GM23248 (cell line): Measurements from ENCODE around the gene NEK11. TPM values are rescaled to one million over a fixed set of nuclear protein-coding genes. Genes with fewer than 3 reads are reported as not detected.

Experiments
- DNase-seq: peaks from one replicate; pipeline ENCODE4 v3.0.0-alpha.2; 2015
- H2AFZ ChIP-seq: fragments of 200-600 bp; sonication (generic); 2 replicates; pipeline ENCODE4 v1.6.1; 2016; ENCODE audit warnings: antibody characterized with exemption
- H3F3A ChIP-seq: fragments of 200-600 bp; sonication (generic); 2 replicates; pipeline ENCODE4 v1.6.1; 2016; ENCODE audit warnings: mild to moderate bottlenecking, antibody characterized with exemption, mixed run types; ENCODE audit not compliant: insufficient read depth
- H3K27ac ChIP-seq: fragments of 200-600 bp; sonication (generic); 2 replicates; pipeline ENCODE4 v1.5.1; 2016; ENCODE audit warnings: mild to moderate bottlenecking
- H3K27me3 ChIP-seq: fragments of 200-600 bp; sonication (generic); replicated peaks from 2 replicates; pipeline ENCODE4 v1.6.1; 2016; ENCODE audit warnings: mild to moderate bottlenecking; ENCODE audit not compliant: insufficient read depth
- H3K36me3 ChIP-seq: fragments of 200-600 bp; sonication (generic); 2 replicates; pipeline ENCODE4 v1.6.1; 2016; ENCODE audit warnings: low read depth, mild to moderate bottlenecking
- H3K4me1 ChIP-seq: fragments of 200-600 bp; sonication (generic); 2 replicates; pipeline ENCODE4 v1.6.1; 2016; ENCODE audit warnings: mild to moderate bottlenecking; ENCODE audit not compliant: insufficient read depth
- H3K4me2 ChIP-seq: fragments of 200-600 bp; sonication (generic); one replicate; pipeline ENCODE4 v1.6.1; 2016; ENCODE audit warnings: mild to moderate bottlenecking; ENCODE audit not compliant: unreplicated experiment
- H3K4me3 ChIP-seq: fragments of 200-600 bp; sonication (generic); 2 replicates; pipeline ENCODE4 v1.5.1; 2016; ENCODE audit warnings: mild to moderate bottlenecking
- H3K79me2 ChIP-seq: fragments of 200-600 bp; sonication (generic); 2 replicates; pipeline ENCODE4 v1.6.1; 2016; ENCODE audit warnings: mild to moderate bottlenecking; ENCODE audit not compliant: insufficient read depth
- H3K9ac ChIP-seq: fragments of 200-600 bp; sonication (generic); 2 replicates; pipeline ENCODE4 v1.6.1; 2016; ENCODE audit warnings: mild to moderate bottlenecking
- H3K9me2 ChIP-seq: fragments of 200-600 bp; sonication (generic); 2 replicates; pipeline ENCODE4 v1.6.1; 2016; ENCODE audit warnings: mixed run types, mild to moderate bottlenecking, moderate library complexity; ENCODE audit not compliant: insufficient read depth
- H3K9me3 ChIP-seq: fragments of 200-600 bp; sonication (generic); one replicate; pipeline ENCODE4 v1.6.1; 2017; ENCODE audit warnings: low read depth
- H4K20me1 ChIP-seq: fragments of 200-600 bp; sonication (generic); 2 replicates; pipeline ENCODE4 v1.6.0; 2016; ENCODE audit not compliant: insufficient read depth
- EZH2 ChIP-seq: fragments of 200-600 bp; sonication (generic); IDR thresholded peaks from 2 replicates; pipeline ENCODE4 v1.6.1; 2018; ENCODE audit warnings: antibody characterized with exemption, mild to moderate bottlenecking; ENCODE audit not compliant: insufficient read depth, poor library complexity, severe bottlenecking
- EZH2phosphoT487 ChIP-seq: fragments of 200-600 bp; sonication (generic); IDR thresholded peaks from 2 replicates; pipeline ENCODE4 v1.6.1; 2018; ENCODE audit warnings: antibody characterized with exemption, moderate library complexity, mild to moderate bottlenecking, low read depth; ENCODE audit not compliant: insufficient read depth
- WGBS, 2 experiments: methylation state at CpG; one replicate each; pipeline ENCODE4 v1.1.6; 2015 to 2017; ENCODE audit warnings: low lambda C conversion rate in 2 of 2, low coverage in 1 of 2; ENCODE audit errors: missing lambda C conversion rate in 2 of 2; 5-methylcytosine and 5-hydroxymethylcytosine counted together
- in situ Hi-C: fragments of 300-500 bp; cut with MboI; formaldehyde crosslinking; loops from 2 replicates; pipeline ENCODE4 v1.15.0; 2020
- polyA plus RNA-seq: library from polyadenylated mRNA; unstranded; fragments of >200 nt; fragmentation: Nextera tagmentation; extraction: Ambion mirVana; gene quantifications from 2 replicates; pipeline ENCODE4 v1.2.1, GENCODE V29; 2016
- total RNA-seq: library from RNA; depleted of rRNA; stranded (reverse); fragments of >200 nt; shearing (Covaris generic); gene quantifications from 2 replicates; pipeline ENCODE4 v1.2.3, GENCODE V29; 2014

Gene NEK11
- total and polyA plus RNA-seq, 2 experiments from 2014 or later: 7.6 to 18.5 TPM

DNA sequence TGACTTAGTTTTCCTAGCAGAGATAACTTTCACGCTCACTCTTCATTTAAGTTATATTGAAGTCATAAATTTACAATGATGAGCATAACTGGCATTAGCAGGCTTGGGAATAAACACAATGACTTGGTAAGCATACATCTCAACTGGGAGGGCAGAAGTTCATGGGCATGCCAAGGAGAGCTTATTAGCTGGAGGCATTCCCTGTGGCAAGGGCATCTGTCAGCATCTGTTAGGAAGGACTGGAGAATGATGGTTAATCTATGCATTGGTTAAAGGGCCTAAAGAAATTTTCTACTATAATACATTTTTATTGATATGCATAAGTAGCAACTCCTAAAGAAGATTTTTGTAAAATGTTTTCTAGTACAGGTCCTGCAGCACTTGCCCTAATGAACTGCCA is 52.4 kb downstream of the NEK11 start:
- Histone ChIP-seq H3K9me2 (no peaks in the 10 kb centered on the region), H4K20me1 (no peaks in the 10 kb centered on the region), H3K27me3 (no peaks in the 10 kb centered on the region), H3K9ac (no peak overlapping the region), H3K4me1 (no peaks in the 10 kb centered on the region), H3K4me3 (no peak overlapping the region), H3K4me2 (no peak overlapping the region), H3K79me2 (no peaks in the 10 kb centered on the region), H2AFZ (no peak overlapping the region), H3F3A (no peaks in the 10 kb centered on the region), H3K27ac (no peak overlapping the region), H3K9me3 (no peaks in the 10 kb centered on the region), H3K36me3 (no peaks in the 10 kb centered on the region)
- in situ Hi-C loops: no loop called here
- DNase-seq: no peak
- TF ChIP-seq EZH2 (no peak), EZH2phosphoT487 (no peak)
- 94 to 98% methylated on average over 1 of the region's 1 CpG for WGBS, 2 experiments

DNA sequence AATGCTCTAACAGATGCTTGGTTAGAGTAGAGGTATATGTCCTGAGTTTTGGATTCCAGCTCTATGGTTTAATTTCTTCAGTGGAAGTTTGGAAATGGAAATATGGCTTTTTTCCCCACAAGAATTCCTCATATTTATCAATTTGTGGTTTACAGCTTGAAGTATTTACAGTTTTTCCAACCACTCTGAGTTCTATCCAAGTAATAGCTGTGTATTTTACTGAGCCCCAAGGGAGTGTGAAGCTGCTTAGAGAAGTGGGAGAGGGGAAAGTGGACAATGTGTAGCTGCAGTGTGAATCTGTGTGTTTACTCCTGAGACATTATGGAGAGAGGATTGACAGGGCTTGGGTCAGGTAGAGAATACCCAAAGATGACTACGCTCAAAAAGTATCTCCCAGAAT is 54.5 kb downstream of the NEK11 start:
- DNase-seq: no peak
- TF ChIP-seq EZH2: no peak
- TF ChIP-seq EZH2phosphoT487: no peak
- no peak overlapping the region for H3K4me3 ChIP-seq
- no peaks in the 10 kb centered on the region for H3K9me2 ChIP-seq
- H3K27ac ChIP-seq: no peak overlapping the region
- no peaks in the 10 kb centered on the region for H3K9me3 ChIP-seq
- WGBS, 2 experiments: 92 to 100% methylated on average over 1 of the region's 1 CpG
- no peaks in the 10 kb centered on the region for H3K4me1 ChIP-seq
- H3K9ac ChIP-seq: no peak overlapping the region
- H3K4me2 ChIP-seq: no peak overlapping the region
- H4K20me1 ChIP-seq: no peaks in the 10 kb centered on the region
- no peaks in the 10 kb centered on the region for H3K79me2 ChIP-seq
- in situ Hi-C loops: no loop called here
- no peak overlapping the region for H2AFZ ChIP-seq
- no peaks in the 10 kb centered on the region for H3K27me3 ChIP-seq
- H3F3A ChIP-seq: no peaks in the 10 kb centered on the region
- H3K36me3 ChIP-seq: no peaks in the 10 kb centered on the region

- Histone ChIP-seq H3K36me3 (no peaks in the 10 kb centered on the region), H3K9me3 (no peaks in the 10 kb centered on the region), H4K20me1 (no peaks in the 10 kb centered on the region), H3F3A (no peaks in the 10 kb centered on the region), H3K4me3 (no peak overlapping the region), H3K27me3 (no peaks in the 10 kb centered on the region), H3K4me2 (no peak overlapping the region), H3K79me2 (no peaks in the 10 kb centered on the region), H2AFZ (no peak overlapping the region), H3K27ac (no peak overlapping the region), H3K9ac (no peak overlapping the region), H3K4me1 (no peaks in the 10 kb centered on the region), H3K9me2 (no peaks in the 10 kb centered on the region)
- no peak for DNase-seq
- TF ChIP-seq EZH2: no peak
- no peak for TF ChIP-seq EZH2phosphoT487
- WGBS, 2 experiments: 96% methylated on average over 4 of the region's 4 CpGs
- in situ Hi-C loops: no loop called here
These were observed 55.6 kb downstream of the NEK11 start for GRCh38 chr3:131082246-131082645.

DNA sequence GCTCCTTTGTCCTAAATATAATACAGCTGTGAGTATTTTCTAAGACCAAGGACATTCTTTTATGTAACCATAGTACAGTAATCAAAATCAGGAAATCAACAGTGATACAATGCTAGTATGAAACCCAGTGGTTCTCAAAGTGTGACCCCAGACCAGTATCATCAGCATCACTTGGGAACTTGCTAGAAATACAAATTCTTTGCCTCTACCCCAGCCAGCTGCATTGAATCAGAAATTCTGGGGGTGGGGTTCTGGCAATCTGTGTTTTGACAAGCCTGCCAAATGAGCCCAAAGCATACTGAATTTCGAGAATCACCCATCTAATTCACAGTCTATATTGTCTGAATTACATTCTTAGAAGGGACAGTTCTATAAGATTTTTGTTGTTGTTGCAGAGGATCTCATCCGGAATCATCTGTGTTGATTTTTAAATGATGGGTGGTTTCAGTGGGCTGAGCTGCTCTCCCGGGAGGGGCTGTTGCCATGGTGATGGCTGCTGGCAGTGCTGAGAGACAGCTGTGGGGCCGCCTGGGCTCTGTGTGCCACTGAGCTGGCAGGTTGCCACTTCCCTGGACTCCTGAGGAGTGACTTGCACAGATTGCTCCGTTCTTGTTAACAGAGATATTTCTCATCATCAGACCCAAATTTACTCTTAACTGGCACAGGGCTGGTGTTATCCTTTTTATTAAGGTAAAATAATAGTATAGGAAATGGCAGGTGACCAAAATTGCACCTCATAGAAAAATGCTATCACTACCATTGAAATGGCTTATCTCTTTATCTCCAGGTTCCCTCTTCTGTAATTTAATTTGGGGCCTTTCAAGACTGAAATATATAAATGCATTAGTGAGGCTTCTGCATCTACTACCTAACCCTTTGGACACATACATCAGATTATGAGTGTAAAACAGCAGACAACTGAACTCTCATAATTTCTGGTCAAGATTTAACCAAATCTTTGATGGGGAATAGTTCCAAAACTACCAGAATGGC is 56.5 kb downstream of the NEK11 start:
- peak; percentile 38 for DNase-seq
- WGBS, 2 experiments: 13 to 18% methylated on average over 5 of the region's 5 CpGs

More for the DNA sequence above, 56.5 kb downstream of the NEK11 start:
- Histone ChIP-seq H3K9me2 (no peaks in the 10 kb centered on the region), H3K4me3 (no peak overlapping the region), H3K79me2 (no peaks in the 10 kb centered on the region), H3K9me3 (no peaks in the 10 kb centered on the region), H3K9ac (no peak overlapping the region), H2AFZ (no peak overlapping the region), H3K36me3 (no peaks in the 10 kb centered on the region), H3K4me1 (no peaks in the 10 kb centered on the region), H3K27ac (no peak overlapping the region), H3K27me3 (no peaks in the 10 kb centered on the region), H4K20me1 (no peaks in the 10 kb centered on the region), H3K4me2 (no peak overlapping the region), H3F3A (no peaks in the 10 kb centered on the region)
- in situ Hi-C loops: no loop called here
- TF ChIP-seq EZH2phosphoT487 (no peak), EZH2 (no peak)
